PC-3 (cell line): ENCODE data around the gene TCF12.

Experiments used
- EZH2 ChIP-seq: fragments of 300-600 bp; sonication (generic); IDR thresholded peaks from one replicate; pipeline ENCODE4 v1.6.1; 2017; ENCODE audit warnings: antibody characterized with exemption, mild to moderate bottlenecking, low read length; ENCODE audit not compliant: unreplicated experiment
- EZH2phosphoT487 ChIP-seq: fragments of 300-600 bp; sonication (generic); IDR thresholded peaks from 2 replicates; pipeline ENCODE4 v1.6.1; 2018; ENCODE audit warnings: mild to moderate bottlenecking, antibody characterized with exemption, low read length, borderline replicate concordance
- TF ChIP-seq, protein P1 (sequence below): fragments of 300-600 bp; sonication (generic); conservative IDR thresholded peaks from 2 replicates; pipeline ENCODE4 v1.5.1; 2017; ENCODE audit warnings: antibody characterized with exemption, low read depth, mild to moderate bottlenecking, low read length

DNA sequence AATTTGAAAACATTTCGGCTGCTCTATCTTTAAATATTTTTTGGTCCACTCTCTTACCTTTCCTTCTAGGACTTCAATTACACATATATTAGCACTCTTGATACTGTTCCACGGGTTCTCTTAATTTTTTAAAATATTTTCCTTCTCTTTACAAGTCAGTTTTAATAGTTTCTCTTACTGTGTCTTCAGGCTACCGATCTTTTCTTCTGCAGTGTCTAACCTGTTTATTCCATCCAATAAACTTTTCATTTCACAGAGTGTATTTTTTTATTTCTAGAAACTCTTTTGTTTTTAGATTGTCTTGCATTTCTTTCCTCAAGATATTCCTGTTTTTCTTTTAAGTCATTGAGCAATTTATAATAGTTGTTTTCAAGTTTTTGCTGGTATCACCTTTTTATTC is 27.7 kb downstream of the TCF12 start:
- TF ChIP-seq, protein P1, sequence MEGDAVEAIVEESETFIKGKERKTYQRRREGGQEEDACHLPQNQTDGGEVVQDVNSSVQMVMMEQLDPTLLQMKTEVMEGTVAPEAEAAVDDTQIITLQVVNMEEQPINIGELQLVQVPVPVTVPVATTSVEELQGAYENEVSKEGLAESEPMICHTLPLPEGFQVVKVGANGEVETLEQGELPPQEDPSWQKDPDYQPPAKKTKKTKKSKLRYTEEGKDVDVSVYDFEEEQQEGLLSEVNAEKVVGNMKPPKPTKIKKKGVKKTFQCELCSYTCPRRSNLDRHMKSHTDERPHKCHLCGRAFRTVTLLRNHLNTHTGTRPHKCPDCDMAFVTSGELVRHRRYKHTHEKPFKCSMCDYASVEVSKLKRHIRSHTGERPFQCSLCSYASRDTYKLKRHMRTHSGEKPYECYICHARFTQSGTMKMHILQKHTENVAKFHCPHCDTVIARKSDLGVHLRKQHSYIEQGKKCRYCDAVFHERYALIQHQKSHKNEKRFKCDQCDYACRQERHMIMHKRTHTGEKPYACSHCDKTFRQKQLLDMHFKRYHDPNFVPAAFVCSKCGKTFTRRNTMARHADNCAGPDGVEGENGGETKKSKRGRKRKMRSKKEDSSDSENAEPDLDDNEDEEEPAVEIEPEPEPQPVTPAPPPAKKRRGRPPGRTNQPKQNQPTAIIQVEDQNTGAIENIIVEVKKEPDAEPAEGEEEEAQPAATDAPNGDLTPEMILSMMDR, result no peak
- no peak for TF ChIP-seq EZH2
- no peak for TF ChIP-seq EZH2phosphoT487
